ENCODE data around the gene SIRPB2.

DNA sequence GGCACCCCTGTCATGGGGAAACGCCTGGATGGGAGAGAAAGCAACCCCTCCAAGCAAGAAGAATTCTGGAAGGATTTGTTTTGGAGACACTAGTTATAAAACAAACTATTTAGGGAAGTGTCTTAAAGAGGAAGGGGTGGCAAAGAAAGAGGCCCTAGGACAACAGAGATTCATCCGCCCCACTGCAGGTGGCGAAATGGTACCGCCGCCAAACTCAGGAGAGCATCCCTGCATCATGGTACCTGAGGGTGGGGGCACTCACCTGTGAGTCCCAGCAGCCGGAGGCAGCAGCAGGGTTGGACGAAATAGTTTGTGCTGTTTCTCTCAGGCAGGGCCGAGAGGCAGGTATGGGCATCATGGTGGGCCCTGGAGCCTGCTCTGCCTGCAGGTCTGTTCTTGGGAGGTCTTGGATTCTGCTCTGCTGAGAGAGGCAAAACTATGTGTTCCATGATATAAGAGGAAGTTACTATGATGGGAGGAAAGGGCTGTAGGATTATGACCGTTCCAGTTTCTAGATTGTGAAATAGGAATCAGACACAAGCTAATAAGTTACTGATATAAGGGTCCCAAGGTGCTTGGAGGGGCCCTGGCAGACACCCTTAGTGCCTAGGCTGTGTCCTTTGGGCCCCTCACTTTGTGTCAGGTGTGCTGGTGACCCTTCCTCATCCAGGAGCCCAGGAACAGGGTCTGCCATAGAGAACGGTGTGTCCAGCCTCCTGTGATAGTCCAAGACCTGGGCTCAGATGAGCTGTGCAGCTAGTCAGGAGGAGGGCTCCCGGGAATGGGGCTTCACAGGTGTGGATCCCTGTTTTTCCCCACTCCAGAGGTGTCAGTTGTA is 45.9 kb upstream of the SIRPB2 start:
- TF ChIP-seq POLR2AphosphoS5 (IDR thresholded peaks at IDR 0.05; ENCODE audit: low read depth, low read length) (no peak), TAF1 (IDR thresholded peaks at IDR 0.05; ENCODE audit: borderline replicate concordance, insufficient read depth, low read length) (no peak), FOXP2 (optimal IDR thresholded peaks at IDR 0.05; ENCODE audit: borderline replicate concordance, extremely low read depth, extremely low read length, insufficient read depth) (no peak)
- TF ChIP-seq, protein P1, sequence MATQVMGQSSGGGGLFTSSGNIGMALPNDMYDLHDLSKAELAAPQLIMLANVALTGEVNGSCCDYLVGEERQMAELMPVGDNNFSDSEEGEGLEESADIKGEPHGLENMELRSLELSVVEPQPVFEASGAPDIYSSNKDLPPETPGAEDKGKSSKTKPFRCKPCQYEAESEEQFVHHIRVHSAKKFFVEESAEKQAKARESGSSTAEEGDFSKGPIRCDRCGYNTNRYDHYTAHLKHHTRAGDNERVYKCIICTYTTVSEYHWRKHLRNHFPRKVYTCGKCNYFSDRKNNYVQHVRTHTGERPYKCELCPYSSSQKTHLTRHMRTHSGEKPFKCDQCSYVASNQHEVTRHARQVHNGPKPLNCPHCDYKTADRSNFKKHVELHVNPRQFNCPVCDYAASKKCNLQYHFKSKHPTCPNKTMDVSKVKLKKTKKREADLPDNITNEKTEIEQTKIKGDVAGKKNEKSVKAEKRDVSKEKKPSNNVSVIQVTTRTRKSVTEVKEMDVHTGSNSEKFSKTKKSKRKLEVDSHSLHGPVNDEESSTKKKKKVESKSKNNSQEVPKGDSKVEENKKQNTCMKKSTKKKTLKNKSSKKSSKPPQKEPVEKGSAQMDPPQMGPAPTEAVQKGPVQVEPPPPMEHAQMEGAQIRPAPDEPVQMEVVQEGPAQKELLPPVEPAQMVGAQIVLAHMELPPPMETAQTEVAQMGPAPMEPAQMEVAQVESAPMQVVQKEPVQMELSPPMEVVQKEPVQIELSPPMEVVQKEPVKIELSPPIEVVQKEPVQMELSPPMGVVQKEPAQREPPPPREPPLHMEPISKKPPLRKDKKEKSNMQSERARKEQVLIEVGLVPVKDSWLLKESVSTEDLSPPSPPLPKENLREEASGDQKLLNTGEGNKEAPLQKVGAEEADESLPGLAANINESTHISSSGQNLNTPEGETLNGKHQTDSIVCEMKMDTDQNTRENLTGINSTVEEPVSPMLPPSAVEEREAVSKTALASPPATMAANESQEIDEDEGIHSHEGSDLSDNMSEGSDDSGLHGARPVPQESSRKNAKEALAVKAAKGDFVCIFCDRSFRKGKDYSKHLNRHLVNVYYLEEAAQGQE (IDR thresholded peaks at IDR 0.05; ENCODE audit: insufficient read depth in 1 of 2, low read depth in 2 of 2, low read length in 2 of 2) = no peak

Measured in PFSK-1 (cell line).